SU-DHL-6 (cell line): ENCODE data around the gene PKDREJ.

ENCODE experiments used
- H2AFZ ChIP-seq: fragments of 200-600 bp; sonication (generic); 2 replicates; pipeline ENCODE4 v1.6.1; 2014; ENCODE audit warnings: low read depth, mild to moderate bottlenecking, moderate library complexity, mixed read lengths, antibody characterized with exemption, low read length; ENCODE audit not compliant: severe bottlenecking
- H3F3A ChIP-seq: fragments of 200-600 bp; shearing (Covaris generic); 2 replicates; pipeline ENCODE4 v1.6.0; 2016; ENCODE audit warnings: antibody characterized with exemption, mild to moderate bottlenecking; ENCODE audit not compliant: insufficient read depth
- H3K27ac ChIP-seq: fragments of 200-600 bp; sonication (generic); 2 replicates; pipeline ENCODE4 v1.5.1; 2016; ENCODE audit warnings: low read depth, mild to moderate bottlenecking, low read length, moderate library complexity, mixed read lengths
- H3K27me3 ChIP-seq: fragments of 200-600 bp; sonication (generic), shearing (Covaris generic); 2 replicates; pipeline ENCODE4 v1.6.0; 2014; ENCODE audit warnings: mild to moderate bottlenecking, low read length
- H3K36me3 ChIP-seq: fragments of 200-600 bp; sonication (generic); 2 replicates; pipeline ENCODE4 v1.6.1; 2014; ENCODE audit warnings: mild to moderate bottlenecking, low read length, mixed read lengths
- H3K4me2 ChIP-seq: fragments of 300-600, 200-600 bp; shearing (Covaris generic), sonication (generic); 2 replicates; pipeline ENCODE4 v1.6.0; 2014; ENCODE audit warnings: low read length, low read depth, mild to moderate bottlenecking; ENCODE audit not compliant: poor library complexity, severe bottlenecking
- H3K4me3 ChIP-seq: fragments of 200-600 bp; sonication (generic); 2 replicates; pipeline ENCODE4 v1.5.1; 2014; ENCODE audit warnings: antibody characterized with exemption, low read length, mild to moderate bottlenecking, mixed read lengths; ENCODE audit not compliant: insufficient read depth, poor library complexity, severe bottlenecking
- H3K79me2 ChIP-seq: fragments of 200-600 bp; sonication (generic); 2 replicates; pipeline ENCODE4 v1.6.1; 2014; ENCODE audit warnings: mild to moderate bottlenecking, low read length, moderate library complexity; ENCODE audit not compliant: insufficient read depth
- H3K9ac ChIP-seq: fragments of 200-600 bp; sonication (generic); 2 replicates; pipeline ENCODE4 v1.7.0; 2014; ENCODE audit warnings: mild to moderate bottlenecking, low read length
- H3K9me2 ChIP-seq: fragments of 200-600 bp; sonication (generic); replicated peaks from 2 replicates; pipeline ENCODE4 v1.6.1; 2014; ENCODE audit warnings: low read length; ENCODE audit not compliant: insufficient read depth
- H3K9me3 ChIP-seq: fragments of 200-600 bp; sonication (generic); 2 replicates; pipeline ENCODE4 v1.6.1; 2014; ENCODE audit warnings: low read length, mixed read lengths; ENCODE audit not compliant: insufficient read depth
- H4K20me1 ChIP-seq: fragments of 200-600 bp; sonication (generic); 2 replicates; pipeline ENCODE4 v1.6.1; 2014; ENCODE audit warnings: low read depth, mild to moderate bottlenecking, antibody characterized with exemption, low read length, moderate library complexity, mixed read lengths
- EZH2phosphoT487 ChIP-seq: fragments of 200-600 bp; sonication (generic), shearing (Covaris generic); conservative IDR thresholded peaks from 2 replicates; pipeline ENCODE4 v1.6.1; 2018; ENCODE audit warnings: mild to moderate bottlenecking, antibody characterized with exemption, low read length, moderate library complexity, mixed read lengths
- TF ChIP-seq, protein P1 (sequence below): fragments of 200-600 bp; sonication (generic); IDR thresholded peaks from one replicate; pipeline ENCODE4 v1.5.1; 2017; ENCODE audit warnings: antibody characterized with exemption, mild to moderate bottlenecking, low read length, moderate library complexity; ENCODE audit not compliant: insufficient read depth, poor library complexity, severe bottlenecking

The PKDREJ gene

DNA sequence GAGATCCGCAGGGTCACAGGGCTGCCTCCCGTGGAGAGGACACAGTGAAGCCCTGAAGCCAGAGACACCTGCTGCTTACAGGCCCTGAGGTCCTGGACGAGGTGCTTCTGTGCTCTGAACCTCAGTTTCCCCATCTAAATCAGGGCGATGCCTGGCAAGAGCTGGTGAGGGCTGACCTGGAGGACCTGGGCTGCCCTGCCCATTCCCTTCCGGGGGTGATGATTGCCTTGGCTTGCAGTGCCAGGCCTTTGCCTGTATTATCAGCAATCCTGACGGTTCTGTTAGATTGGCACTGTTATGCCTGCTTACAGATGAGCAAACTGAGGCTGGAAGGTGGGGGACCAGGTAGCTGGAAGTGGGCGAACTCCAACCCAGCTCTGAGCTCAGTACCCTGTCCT lies 25.7 kb upstream of the PKDREJ start:
- H3K4me3 ChIP-seq: no peak overlapping the region
- no peak overlapping the region for H3K9ac ChIP-seq
- H2AFZ ChIP-seq: no peak overlapping the region
- H3K27me3 ChIP-seq: no peaks in the 10 kb centered on the region
- no peaks in the 10 kb centered on the region for H3K9me2 ChIP-seq
- H3K36me3 ChIP-seq: no peaks in the 10 kb centered on the region
- no peak overlapping the region for H3K4me2 ChIP-seq
- H4K20me1 ChIP-seq: no peaks in the 10 kb centered on the region
- H3K79me2 ChIP-seq: no peaks in the 10 kb centered on the region
- no peak overlapping the region for H3K27ac ChIP-seq
- H3K9me3 ChIP-seq: no peaks in the 10 kb centered on the region
- H3F3A ChIP-seq: no peaks in the 10 kb centered on the region
- TF ChIP-seq, protein P1, sequence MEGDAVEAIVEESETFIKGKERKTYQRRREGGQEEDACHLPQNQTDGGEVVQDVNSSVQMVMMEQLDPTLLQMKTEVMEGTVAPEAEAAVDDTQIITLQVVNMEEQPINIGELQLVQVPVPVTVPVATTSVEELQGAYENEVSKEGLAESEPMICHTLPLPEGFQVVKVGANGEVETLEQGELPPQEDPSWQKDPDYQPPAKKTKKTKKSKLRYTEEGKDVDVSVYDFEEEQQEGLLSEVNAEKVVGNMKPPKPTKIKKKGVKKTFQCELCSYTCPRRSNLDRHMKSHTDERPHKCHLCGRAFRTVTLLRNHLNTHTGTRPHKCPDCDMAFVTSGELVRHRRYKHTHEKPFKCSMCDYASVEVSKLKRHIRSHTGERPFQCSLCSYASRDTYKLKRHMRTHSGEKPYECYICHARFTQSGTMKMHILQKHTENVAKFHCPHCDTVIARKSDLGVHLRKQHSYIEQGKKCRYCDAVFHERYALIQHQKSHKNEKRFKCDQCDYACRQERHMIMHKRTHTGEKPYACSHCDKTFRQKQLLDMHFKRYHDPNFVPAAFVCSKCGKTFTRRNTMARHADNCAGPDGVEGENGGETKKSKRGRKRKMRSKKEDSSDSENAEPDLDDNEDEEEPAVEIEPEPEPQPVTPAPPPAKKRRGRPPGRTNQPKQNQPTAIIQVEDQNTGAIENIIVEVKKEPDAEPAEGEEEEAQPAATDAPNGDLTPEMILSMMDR: no peak
- no peak for TF ChIP-seq EZH2phosphoT487

DNA sequence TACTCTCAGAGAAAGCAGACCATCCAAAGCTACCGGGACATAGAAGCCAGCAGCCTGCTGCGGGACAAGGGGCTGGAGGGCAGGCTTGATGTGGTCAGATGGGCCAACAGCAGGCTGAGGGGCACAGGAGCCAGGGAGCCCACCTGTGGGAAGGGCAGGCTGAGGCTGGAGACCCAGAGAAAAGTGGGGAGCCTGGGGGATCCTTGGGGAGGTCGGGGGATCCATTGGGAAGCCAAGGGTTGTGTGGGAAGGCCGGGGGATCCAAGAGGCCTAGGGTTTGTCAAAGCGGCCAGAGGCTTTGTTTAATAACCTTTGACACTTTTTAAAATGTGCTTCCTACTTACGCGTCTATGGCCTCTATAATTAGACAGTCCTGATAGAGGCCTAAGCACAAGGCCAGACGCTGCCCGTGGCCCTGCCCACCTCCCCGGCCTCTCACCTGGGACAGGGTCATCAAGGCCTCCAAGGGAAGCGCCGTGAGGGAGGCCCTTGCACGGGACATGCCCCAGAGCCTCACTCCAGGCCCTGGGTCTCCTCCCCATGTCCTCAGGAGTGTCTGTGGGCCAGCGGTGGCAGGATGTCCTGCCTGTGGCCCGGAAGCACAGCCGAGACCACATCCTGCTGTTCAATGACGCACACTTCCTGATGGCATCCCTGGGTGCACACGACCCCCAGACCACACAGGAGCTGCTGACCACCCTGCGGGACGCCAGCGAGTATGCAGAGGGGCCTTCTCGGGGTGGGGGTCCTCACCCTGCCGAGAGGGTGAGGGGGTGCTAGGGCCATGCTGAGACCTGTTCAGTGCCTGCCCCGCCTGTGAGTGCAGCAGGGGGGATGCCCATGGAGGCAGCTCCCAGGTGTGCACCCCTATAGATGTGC lies 25.0 kb upstream of the PKDREJ start:
- Histone ChIP-seq H3K27ac (no peak overlapping the region), H3K36me3 (no peaks in the 10 kb centered on the region), H3K9me3 (no peaks in the 10 kb centered on the region), H3K27me3 (no peaks in the 10 kb centered on the region), H3F3A (no peaks in the 10 kb centered on the region), H3K4me2 (peak overlapping the region; percentile 51), H3K79me2 (no peaks in the 10 kb centered on the region), H2AFZ (peak overlapping the region; percentile 53), H3K4me3 (peak overlapping the region; percentile 27), H3K9ac (peak overlapping the region; percentile 45), H3K9me2 (no peaks in the 10 kb centered on the region), H4K20me1 (no peaks in the 10 kb centered on the region)
- TF ChIP-seq, protein P1: no peak
- TF ChIP-seq EZH2phosphoT487: no peak

DNA sequence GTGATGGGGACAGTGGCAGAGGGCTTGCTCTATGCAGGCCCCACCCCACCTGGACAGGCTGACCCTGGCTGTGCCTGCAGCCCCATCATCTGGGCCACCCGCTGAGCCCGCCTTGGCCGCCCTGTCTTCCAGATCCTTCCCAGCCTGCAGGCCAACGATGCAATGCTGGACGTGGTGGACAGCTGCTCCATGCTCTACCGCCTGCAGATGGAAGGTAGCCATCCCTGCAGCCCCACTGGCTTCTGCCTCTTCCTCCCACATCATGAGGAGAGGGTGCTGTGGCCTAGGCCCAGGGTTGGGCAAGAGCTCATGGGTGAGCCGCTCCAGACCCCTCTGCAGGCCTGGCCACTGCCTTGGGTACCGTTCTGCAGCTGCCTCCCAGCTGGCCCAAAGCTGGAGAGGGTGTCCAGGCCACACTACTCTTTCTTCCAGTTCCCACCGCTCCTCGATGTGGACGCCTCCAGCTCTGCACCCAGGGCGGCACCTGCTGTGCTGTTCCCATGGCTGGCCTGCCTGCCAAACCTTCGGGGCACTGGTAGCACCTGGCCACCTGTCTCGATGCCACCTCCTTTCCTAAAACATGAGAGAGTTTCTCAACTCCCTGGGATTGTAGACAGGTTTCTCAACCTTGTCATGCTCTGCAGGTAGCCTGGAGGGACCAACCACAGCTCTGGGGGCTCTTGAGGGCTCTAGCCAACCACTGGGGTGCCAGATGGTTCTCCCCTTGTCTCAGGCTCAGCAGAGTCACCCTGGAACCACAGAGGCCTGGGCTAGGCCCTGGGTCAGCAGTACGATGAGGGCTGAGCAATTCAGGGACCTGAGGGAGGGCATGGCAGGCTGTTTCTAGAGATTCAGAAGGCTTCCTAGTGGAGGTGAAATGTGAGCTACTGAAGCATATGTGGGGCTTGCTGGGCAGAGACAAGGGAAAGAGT lies 24.1 kb upstream of the PKDREJ start:
- no peaks in the 10 kb centered on the region for H3K9me3 ChIP-seq
- peak overlapping the region; percentile 51 for H3K4me2 ChIP-seq
- no peaks in the 10 kb centered on the region for H3K36me3 ChIP-seq
- H3K4me3 ChIP-seq: no peak overlapping the region
- no peak for TF ChIP-seq EZH2phosphoT487
- TF ChIP-seq, protein P1: no peak
- H3K9me2 ChIP-seq: no peaks in the 10 kb centered on the region
- H3K27ac ChIP-seq: no peak overlapping the region
- peak overlapping the region; percentile 45 for H3K9ac ChIP-seq
- no peaks in the 10 kb centered on the region for H3K27me3 ChIP-seq
- H3K79me2 ChIP-seq: no peaks in the 10 kb centered on the region
- H2AFZ ChIP-seq: peak overlapping the region; percentile 53
- no peaks in the 10 kb centered on the region for H3F3A ChIP-seq
- H4K20me1 ChIP-seq: no peaks in the 10 kb centered on the region
